ENCODE measurements around the gene FCER2. TPM values are rescaled to one million over a fixed set of nuclear protein-coding genes. Genes with fewer than 3 reads are reported as not detected.
A peak's percentile ranks its signal among the peaks of the same experiment; 100 is the strongest.

The FCER2 gene
- total and polyA plus RNA-seq, 3 experiments from 2014 or later: 0.96 to 1.6 TPM; not detected in 1

DNA sequence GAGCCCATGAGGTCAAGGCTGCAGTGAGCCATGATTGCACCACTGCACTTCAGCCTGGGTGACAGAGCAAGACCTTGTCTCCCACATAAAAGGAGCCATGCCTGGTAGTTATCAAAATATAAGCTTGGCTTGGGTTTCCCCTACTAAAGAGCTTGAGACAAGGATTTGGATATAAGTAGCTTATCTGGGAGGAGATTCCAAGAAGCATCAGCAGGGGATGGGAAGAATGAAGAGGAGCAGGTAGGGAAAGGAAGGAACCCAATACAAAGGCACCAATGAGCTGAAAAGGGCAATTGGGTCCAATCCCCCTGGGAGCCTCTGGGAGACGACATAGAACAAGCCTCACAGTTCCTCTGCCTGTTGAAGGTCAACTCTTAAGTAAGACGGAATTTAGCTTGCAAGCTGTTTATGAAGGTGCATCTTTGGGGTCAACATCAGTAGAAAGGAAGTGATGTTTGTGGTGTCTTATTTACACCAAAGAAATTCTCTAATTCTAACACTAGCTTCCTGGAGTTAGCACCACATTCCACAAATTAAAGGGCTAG lies 37.4 kb upstream of the FCER2 start:
- H3K4me3 ChIP-seq (ENCODE audit: low read length): no peak overlapping the region
- CTCF ChIA-PET: interaction anchor here (1.6 kb wide), 1 partner anchor 59 kb away, joined by 4 read pairs; the partner anchor contains the start of gene TRAPPC5
- H3K36me3 Mint-ChIP-seq: no peaks in the 10 kb centered on the region
- H3K4me3 Mint-ChIP-seq: no peak overlapping the region
- no peaks in the 10 kb centered on the region for H3K4me1 ChIP-seq (ENCODE audit: insufficient read depth, low read length)
- H3K36me3 ChIP-seq (ENCODE audit: insufficient read depth, low read length): no peaks in the 10 kb centered on the region
- POLR2A ChIA-PET: interaction anchor here (0.6 kb wide), 1 partner anchor 272 kb away, joined by 6 read pairs; no protein-coding TSS in a partner anchor
- H3K4me1 Mint-ChIP-seq: no peaks in the 10 kb centered on the region
- no peaks in the 10 kb centered on the region for H3K27me3 ChIP-seq (ENCODE audit: insufficient read depth, low read length, poor library complexity, severe bottlenecking)
- no peaks in the 10 kb centered on the region for H3K9me3 ChIP-seq (ENCODE audit: low read length)
- H3K27ac ChIP-seq (ENCODE audit: low read depth, low read length): no peak overlapping the region
- no peaks in the 10 kb centered on the region for H3K9me3 Mint-ChIP-seq
- DNase-seq: no peak
- peaks cover 18 to 26% of the 10 kb centered on the region in 2 donors for H3K27me3 Mint-ChIP-seq
- H3K27ac Mint-ChIP-seq: peak overlapping the region in 1 of 8 donors; percentile 44

DNA sequence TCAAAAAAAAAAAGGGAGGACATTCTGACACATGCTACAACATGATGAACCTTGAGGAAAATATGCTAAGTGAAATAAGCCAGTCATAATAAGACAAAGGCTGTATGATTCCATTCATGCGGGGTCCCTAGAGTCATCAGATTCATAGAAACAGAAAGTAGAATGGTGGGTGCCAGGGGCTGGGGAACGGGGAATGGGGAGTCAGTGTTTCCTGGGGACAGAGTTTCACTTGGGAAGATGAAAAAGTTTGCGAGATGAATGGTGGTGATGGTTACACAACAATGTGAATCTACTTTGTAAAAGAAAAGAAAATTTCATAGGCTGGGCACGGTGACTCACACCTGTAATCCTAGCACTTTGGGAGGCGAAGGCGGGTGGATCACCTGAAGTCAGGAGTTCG lies 36.1 kb upstream of the FCER2 start:
- Mint-ChIP-seq H3K27ac (peak overlapping the region in 1 of 8 donors; percentile 2), H3K9me3 (no peaks in the 10 kb centered on the region), H3K27me3 (peaks cover 14 to 31% of the 10 kb centered on the region in 2 donors), H3K4me3 (no peak overlapping the region), H3K36me3 (no peaks in the 10 kb centered on the region), H3K4me1 (no peaks in the 10 kb centered on the region)
- Histone ChIP-seq H3K27ac (ENCODE audit: low read depth, low read length) (no peak overlapping the region), H3K9me3 (ENCODE audit: low read length) (no peaks in the 10 kb centered on the region), H3K4me1 (ENCODE audit: insufficient read depth, low read length) (no peaks in the 10 kb centered on the region), H3K36me3 (ENCODE audit: insufficient read depth, low read length) (no peaks in the 10 kb centered on the region), H3K4me3 (ENCODE audit: low read length) (no peak overlapping the region), H3K27me3 (ENCODE audit: insufficient read depth, low read length, poor library complexity, severe bottlenecking) (no peaks in the 10 kb centered on the region)
- POLR2A ChIA-PET: no interaction called here
- no peak for DNase-seq
- CTCF ChIA-PET: interaction anchor here (1.6 kb wide), 1 partner anchor 57 kb away, joined by 4 read pairs; the partner anchor contains the start of gene TRAPPC5

DNA sequence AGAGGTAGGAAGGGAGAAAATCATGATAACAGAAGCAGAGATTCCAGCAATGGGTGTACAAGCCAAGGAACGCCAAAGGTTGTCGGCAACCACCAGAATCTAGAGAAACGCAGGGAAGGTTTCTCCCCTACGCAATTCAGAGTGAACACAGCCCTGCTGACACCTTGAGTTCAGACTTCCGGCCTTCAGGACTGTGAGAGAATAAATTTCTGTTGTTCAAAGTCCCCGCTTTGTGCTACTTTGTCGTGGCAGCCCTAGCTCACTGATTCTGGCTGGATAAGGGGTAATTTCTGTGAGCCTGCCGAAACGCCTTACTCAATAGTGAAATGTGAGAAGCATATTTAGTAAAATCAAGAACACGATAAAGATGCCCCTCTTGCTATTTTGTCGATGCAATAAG lies 35.3 kb upstream of the FCER2 start:
- H3K4me1 Mint-ChIP-seq: no peaks in the 10 kb centered on the region
- no peaks in the 10 kb centered on the region for H3K36me3 Mint-ChIP-seq
- no peak for DNase-seq
- H3K4me1 ChIP-seq (ENCODE audit: insufficient read depth, low read length): no peaks in the 10 kb centered on the region
- peak overlapping the region in 1 of 8 donors; percentile 30 for H3K27ac Mint-ChIP-seq
- peak overlapping the region in 1 of 7 donors; percentile 71 for H3K4me3 Mint-ChIP-seq
- H3K27ac ChIP-seq (ENCODE audit: low read depth, low read length): no peak overlapping the region
- H3K9me3 ChIP-seq (ENCODE audit: low read length): no peaks in the 10 kb centered on the region
- no peaks in the 10 kb centered on the region for H3K36me3 ChIP-seq (ENCODE audit: insufficient read depth, low read length)
- no peaks in the 10 kb centered on the region for H3K9me3 Mint-ChIP-seq
- H3K27me3 Mint-ChIP-seq: peaks cover 14 to 33% of the 10 kb centered on the region in 2 donors
- ChIA-PET CTCF (no interaction called here), POLR2A (no interaction called here)
- H3K27me3 ChIP-seq (ENCODE audit: insufficient read depth, low read length, poor library complexity, severe bottlenecking): no peaks in the 10 kb centered on the region
- H3K4me3 ChIP-seq (ENCODE audit: low read length): no peak overlapping the region

DNA sequence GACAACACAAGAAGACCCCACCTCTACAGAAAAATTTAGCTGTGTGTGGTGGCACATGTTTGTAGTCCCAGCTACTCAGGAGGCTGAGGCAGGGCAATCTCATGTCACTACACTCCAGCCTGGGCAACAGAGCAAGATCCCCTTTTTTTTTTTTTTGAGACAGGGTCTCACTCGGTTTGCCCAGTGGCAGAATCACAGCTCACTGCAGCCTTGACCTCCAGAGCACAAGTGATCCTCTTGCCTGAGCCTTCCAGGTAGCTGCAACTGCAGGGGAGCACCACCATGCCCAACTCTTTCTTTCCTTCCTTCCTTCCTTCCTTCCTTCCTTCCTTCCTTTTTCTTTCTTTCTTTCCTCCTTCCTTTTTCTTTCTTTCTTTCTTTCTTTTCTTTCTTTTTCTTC lies 34.2 kb upstream of the FCER2 start:
- no peak overlapping the region for H3K4me3 Mint-ChIP-seq
- POLR2A ChIA-PET: no interaction called here
- peaks cover 17 to 38% of the 10 kb centered on the region in 2 donors for H3K27me3 Mint-ChIP-seq
- Histone ChIP-seq H3K9me3 (ENCODE audit: low read length) (no peaks in the 10 kb centered on the region), H3K36me3 (ENCODE audit: insufficient read depth, low read length) (no peaks in the 10 kb centered on the region), H3K4me1 (ENCODE audit: insufficient read depth, low read length) (no peaks in the 10 kb centered on the region), H3K4me3 (ENCODE audit: low read length) (no peak overlapping the region), H3K27me3 (ENCODE audit: insufficient read depth, low read length, poor library complexity, severe bottlenecking) (no peaks in the 10 kb centered on the region), H3K27ac (ENCODE audit: low read depth, low read length) (no peak overlapping the region)
- H3K36me3 Mint-ChIP-seq: no peaks in the 10 kb centered on the region
- no peak for DNase-seq
- H3K9me3 Mint-ChIP-seq: peaks cover 0 to 1% (median 0%) of the 10 kb centered on the region in 5 donors
- CTCF ChIA-PET: no interaction called here
- no peak overlapping the region for H3K27ac Mint-ChIP-seq
- peaks cover 0 to 2% (median 0%) of the 10 kb centered on the region in 3 donors for H3K4me1 Mint-ChIP-seq

DNA sequence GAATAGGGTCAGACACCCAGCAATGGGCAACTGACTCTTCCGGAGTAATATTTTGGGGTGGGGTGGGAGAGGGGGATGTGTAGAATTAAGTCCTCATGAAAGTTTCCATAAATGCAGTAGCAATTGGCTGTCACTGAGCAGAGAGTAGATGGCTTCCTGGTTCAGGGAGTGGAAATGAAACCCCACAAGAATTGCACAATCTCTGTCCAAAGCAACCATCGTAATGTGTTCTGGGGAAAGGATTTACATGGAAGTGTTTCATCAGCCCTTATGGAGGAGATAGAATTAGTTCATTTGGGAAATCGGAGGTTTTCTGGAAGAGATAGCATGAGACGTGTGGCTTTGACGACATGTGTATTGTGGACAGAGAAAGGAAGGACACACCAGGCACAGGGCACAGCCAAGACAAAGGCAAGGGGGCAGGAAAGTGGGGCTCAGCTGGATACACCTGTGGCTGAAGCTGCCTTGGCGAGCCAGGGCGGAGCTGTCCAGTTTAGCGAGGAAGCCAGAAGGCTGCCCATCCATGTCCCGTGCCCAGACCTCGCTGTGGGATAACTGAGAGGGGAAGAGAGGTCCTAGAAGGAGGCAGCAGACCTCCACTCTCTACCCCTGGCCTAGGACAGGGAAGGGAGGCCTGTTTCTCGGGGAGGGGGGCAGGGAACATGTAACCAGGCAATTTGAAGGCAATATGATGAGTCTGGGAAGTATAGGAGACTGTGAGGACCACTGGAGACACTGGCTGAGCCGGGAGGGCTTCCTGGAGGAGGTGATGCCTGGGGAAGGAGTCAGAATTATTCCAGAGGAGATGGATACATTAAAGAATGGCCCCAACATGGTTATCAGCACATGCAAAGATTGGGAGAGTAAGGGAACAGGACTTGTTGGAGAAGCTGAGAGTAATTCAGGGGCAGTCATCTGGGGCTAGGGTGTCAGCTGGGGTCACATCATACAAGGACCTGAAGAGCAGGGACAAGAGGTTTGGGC lies 32.6 kb upstream of the FCER2 start:
- Mint-ChIP-seq H3K9me3 (peaks cover 0 to 1% (median 0%) of the 10 kb centered on the region in 5 donors), H3K36me3 (no peaks in the 10 kb centered on the region), H3K4me1 (peaks cover 0 to 11% (median 2%) of the 10 kb centered on the region in 3 donors), H3K4me3 (no peak overlapping the region), H3K27me3 (peaks cover 25 to 39% of the 10 kb centered on the region in 2 donors), H3K27ac (no peak overlapping the region)
- Histone ChIP-seq H3K27me3 (ENCODE audit: insufficient read depth, low read length, poor library complexity, severe bottlenecking) (peaks cover 9% of the 10 kb centered on the region), H3K4me1 (ENCODE audit: insufficient read depth, low read length) (peaks cover 8% of the 10 kb centered on the region), H3K4me3 (ENCODE audit: low read length) (no peak overlapping the region), H3K36me3 (ENCODE audit: insufficient read depth, low read length) (no peaks in the 10 kb centered on the region), H3K9me3 (ENCODE audit: low read length) (no peaks in the 10 kb centered on the region), H3K27ac (ENCODE audit: low read depth, low read length) (no peak overlapping the region)
- CTCF ChIA-PET: no interaction called here
- DNase-seq: no peak
- POLR2A ChIA-PET: no interaction called here

DNA sequence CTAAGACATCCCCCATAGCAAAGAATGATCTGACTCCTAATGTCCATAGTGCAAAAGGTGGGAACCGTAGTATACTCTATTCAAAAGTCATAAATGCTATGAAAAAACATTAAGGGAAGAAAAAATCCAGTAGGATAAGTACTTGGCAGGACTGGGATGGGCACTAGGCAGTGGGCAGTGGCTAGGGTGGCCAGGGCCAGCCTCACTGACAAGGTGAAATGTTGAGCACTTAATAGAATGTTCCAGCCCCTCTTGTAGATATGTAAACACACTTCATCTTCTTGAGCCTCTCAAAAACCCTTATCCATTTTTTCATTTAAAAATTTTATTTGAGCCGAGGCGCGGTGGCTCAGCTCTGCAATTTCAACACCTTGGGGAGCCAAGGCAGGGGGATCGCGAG lies 31.4 kb upstream of the FCER2 start:
- Mint-ChIP-seq H3K4me3 (no peak overlapping the region), H3K27ac (no peak overlapping the region), H3K36me3 (no peaks in the 10 kb centered on the region), H3K4me1 (peaks cover 0 to 19% (median 2%) of the 10 kb centered on the region in 3 donors), H3K9me3 (peaks cover 0 to 1% (median 0%) of the 10 kb centered on the region in 5 donors), H3K27me3 (peaks cover 35 to 46% of the 10 kb centered on the region in 2 donors)
- Histone ChIP-seq H3K4me1 (ENCODE audit: insufficient read depth, low read length) (peaks cover 13% of the 10 kb centered on the region), H3K9me3 (ENCODE audit: low read length) (no peaks in the 10 kb centered on the region), H3K36me3 (ENCODE audit: insufficient read depth, low read length) (no peaks in the 10 kb centered on the region), H3K27ac (ENCODE audit: low read depth, low read length) (no peak overlapping the region), H3K4me3 (ENCODE audit: low read length) (no peak overlapping the region), H3K27me3 (ENCODE audit: insufficient read depth, low read length, poor library complexity, severe bottlenecking) (peaks cover 17% of the 10 kb centered on the region)
- ChIA-PET CTCF (no interaction called here), POLR2A (no interaction called here)
- DNase-seq: no peak

DNA sequence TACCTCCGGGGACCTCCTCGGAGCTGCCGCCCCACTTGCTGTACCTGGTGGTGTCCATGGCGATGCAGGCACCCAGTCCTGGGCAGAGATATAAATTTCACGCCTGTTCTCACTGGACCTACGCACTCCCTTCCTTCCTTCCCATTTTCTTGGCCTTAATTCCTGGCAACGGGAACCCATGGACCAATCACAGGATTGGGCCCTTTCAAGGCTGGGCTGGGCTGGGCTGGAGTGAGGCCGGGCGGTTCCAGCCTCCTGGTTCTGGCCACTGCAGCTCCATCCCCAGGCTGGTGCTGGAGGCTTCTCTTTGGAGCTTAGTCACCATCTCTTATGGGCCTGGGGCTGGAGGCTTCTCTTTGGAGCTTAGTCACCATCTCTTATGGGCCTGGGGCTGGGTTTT lies 30.1 kb upstream of the FCER2 start, which contains the start of gene CLEC4G:
CLEC4G (minus strand) TSS at position 66 of the 400 bp plus-strand sequence; CDS start at position 58, 8 bp downstream.
- Histone ChIP-seq H3K4me1 (ENCODE audit: insufficient read depth, low read length) (peaks cover 13% of the 10 kb centered on the region), H3K9me3 (ENCODE audit: low read length) (no peaks in the 10 kb centered on the region), H3K36me3 (ENCODE audit: insufficient read depth, low read length) (no peaks in the 10 kb centered on the region), H3K27ac (ENCODE audit: low read depth, low read length) (no peak within 1 kb of the TSS), H3K4me3 (ENCODE audit: low read length) (no peak within 1 kb of the TSS), H3K27me3 (ENCODE audit: insufficient read depth, low read length, poor library complexity, severe bottlenecking) (peaks cover 17% of the 10 kb centered on the region)
- DNase-seq: no peak
- ChIA-PET POLR2A (no interaction called here), CTCF (no interaction called here)
- no peaks in the 10 kb centered on the region for H3K36me3 Mint-ChIP-seq
- peaks cover 0 to 19% (median 2%) of the 10 kb centered on the region in 3 donors for H3K4me1 Mint-ChIP-seq
- H3K27me3 Mint-ChIP-seq: peaks cover 37 to 55% of the 10 kb centered on the region in 2 donors
- peak within 1 kb of the TSS in 1 of 7 donors; percentile 32 for H3K4me3 Mint-ChIP-seq
- peaks cover 0 to 1% (median 0%) of the 10 kb centered on the region in 5 donors for H3K9me3 Mint-ChIP-seq
- no peak within 1 kb of the TSS for H3K27ac Mint-ChIP-seq

DNA sequence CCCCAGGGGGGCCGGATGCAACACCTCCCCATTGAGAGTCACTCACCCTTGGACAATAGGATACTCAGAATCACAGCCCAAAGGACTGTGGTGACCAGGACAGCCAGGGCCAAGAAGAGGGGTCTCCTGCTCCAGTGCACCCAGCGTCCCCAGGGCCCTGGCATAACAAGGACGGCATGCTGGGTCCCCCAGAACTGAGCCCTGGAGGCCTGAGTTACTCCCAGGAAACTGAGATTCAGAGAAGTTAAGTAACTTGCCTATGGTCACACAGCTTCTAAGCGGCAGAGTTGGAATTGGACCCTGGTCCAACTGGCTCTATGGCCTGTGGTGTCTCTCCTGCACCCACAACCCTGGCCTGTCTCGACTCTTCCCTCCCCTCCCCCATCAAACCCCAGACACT lies 29.7 kb upstream of the FCER2 start:
- no peaks in the 10 kb centered on the region for H3K36me3 Mint-ChIP-seq
- Histone ChIP-seq H3K9me3 (ENCODE audit: low read length) (no peaks in the 10 kb centered on the region), H3K4me1 (ENCODE audit: insufficient read depth, low read length) (peaks cover 13% of the 10 kb centered on the region), H3K27ac (ENCODE audit: low read depth, low read length) (no peak overlapping the region), H3K36me3 (ENCODE audit: insufficient read depth, low read length) (no peaks in the 10 kb centered on the region), H3K4me3 (ENCODE audit: low read length) (no peak overlapping the region), H3K27me3 (ENCODE audit: insufficient read depth, low read length, poor library complexity, severe bottlenecking) (peaks cover 17% of the 10 kb centered on the region)
- CTCF ChIA-PET: no interaction called here
- H3K27me3 Mint-ChIP-seq: peaks cover 36 to 57% of the 10 kb centered on the region in 2 donors
- H3K4me1 Mint-ChIP-seq: peaks cover 0 to 19% (median 2%) of the 10 kb centered on the region in 3 donors
- peaks cover 0 to 1% (median 0%) of the 10 kb centered on the region in 5 donors for H3K9me3 Mint-ChIP-seq
- no peak overlapping the region for H3K4me3 Mint-ChIP-seq
- no peak overlapping the region for H3K27ac Mint-ChIP-seq
- POLR2A ChIA-PET: no interaction called here
- no peak for DNase-seq

Measured in CD8-positive, alpha-beta memory T cell (primary cell).